ENCODE results near the gene EPHB1.
"Not testable (repeated sequence)": the region's sequence is repeated elsewhere in the genome, so short reads cannot be mapped to it uniquely, and the experiment has no call there.

Gene EPHB1

DNA sequence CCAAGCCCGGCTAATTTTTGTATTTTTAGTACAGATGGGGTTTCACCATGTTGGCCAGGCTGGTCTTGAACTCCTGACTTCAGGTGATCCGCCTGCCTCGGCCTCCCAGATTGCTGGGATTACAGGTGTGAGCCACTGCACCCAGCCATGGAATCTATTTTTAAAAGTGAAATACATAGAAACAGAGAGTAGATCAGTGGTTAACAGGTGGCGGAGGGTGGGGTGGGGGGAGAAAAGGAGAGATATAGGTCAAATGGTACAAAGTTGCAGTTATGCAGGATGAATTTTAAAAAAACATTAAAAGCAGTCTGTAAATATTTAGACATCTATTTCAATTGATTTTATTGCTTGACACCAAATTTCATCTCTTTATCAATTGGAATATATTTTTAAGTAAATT is 6.8 kb upstream of the EPHB1 start:
- not testable (repeated sequence) for H3K9ac ChIP-seq (ENCODE audit: low read length); H3K4me3 ChIP-seq (ENCODE audit: low read length); H3K36me3 ChIP-seq (ENCODE audit: control insufficient read depth, low read depth, low read length)

DNA sequence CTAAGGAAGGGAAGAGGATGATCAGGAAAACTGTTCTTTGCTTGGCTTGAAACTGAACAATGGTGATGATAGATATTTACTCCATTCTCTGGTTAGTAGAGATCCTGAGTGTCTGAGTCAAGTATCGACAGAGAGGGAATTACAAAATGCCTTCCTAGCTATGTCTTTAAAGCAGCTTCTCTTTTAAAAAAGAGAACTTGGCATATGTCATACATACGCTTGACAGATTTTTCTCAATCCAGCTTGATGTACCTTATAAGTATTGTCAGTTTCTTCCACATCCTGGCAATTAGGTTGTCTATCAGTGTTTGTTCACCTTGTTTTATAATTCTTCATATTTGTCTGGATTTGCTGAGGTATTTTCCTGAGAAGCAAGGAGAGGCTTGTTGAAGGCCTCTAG is 5.0 kb upstream of the EPHB1 start:
- H3K9ac ChIP-seq (ENCODE audit: low read length) = no peak overlapping the region
- H3K9me3 ChIP-seq (ENCODE audit: control insufficient read depth, low read depth, low read length) = no peaks in the 10 kb centered on the region
- no peak overlapping the region for H3K4me3 ChIP-seq (ENCODE audit: low read length)
- peaks cover 7% of the 10 kb centered on the region for H3K27me3 ChIP-seq (ENCODE audit: control insufficient read depth, insufficient read depth, low read length)
- no peaks in the 10 kb centered on the region for H3K4me1 ChIP-seq (ENCODE audit: control insufficient read depth, low read depth, low read length)
- H3K36me3 ChIP-seq (ENCODE audit: control insufficient read depth, low read depth, low read length) = no peaks in the 10 kb centered on the region
- no peak overlapping the region for H3K27ac ChIP-seq (ENCODE audit: low read length)

More for the DNA sequence above, 6.8 kb upstream of the EPHB1 start:
- H3K27me3 ChIP-seq (ENCODE audit: control insufficient read depth, insufficient read depth, low read length); H3K4me1 ChIP-seq (ENCODE audit: control insufficient read depth, low read depth, low read length); H3K9me3 ChIP-seq (ENCODE audit: control insufficient read depth, low read depth, low read length); H3K27ac ChIP-seq (ENCODE audit: low read length): not testable (repeated sequence)

DNA sequence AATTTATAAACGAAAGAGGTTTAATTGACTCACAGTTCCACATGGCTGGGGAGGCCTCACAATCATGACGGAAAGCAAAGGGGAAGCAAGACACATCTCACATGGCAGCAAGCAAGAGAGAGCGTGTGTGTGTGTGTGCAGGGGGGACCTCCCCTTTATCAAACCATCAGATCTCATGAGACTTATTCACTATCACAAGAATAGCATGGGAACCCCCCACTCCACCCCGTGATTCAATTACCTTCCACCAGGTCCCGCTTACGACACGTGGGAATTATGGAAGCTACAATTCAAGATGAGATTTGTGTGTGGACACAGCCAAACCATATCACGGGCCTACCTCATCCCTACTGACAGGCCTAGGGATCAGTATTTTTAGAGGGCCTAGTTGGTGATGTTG is 3.1 kb upstream of the EPHB1 start:
- Histone ChIP-seq H3K27ac (ENCODE audit: low read length) (no peak overlapping the region), H3K9ac (ENCODE audit: low read length) (no peak overlapping the region), H3K27me3 (ENCODE audit: control insufficient read depth, insufficient read depth, low read length) (peaks cover 25% of the 10 kb centered on the region), H3K4me1 (ENCODE audit: control insufficient read depth, low read depth, low read length) (no peaks in the 10 kb centered on the region), H3K4me3 (ENCODE audit: low read length) (no peak overlapping the region), H3K36me3 (ENCODE audit: control insufficient read depth, low read depth, low read length) (no peaks in the 10 kb centered on the region), H3K9me3 (ENCODE audit: control insufficient read depth, low read depth, low read length) (no peaks in the 10 kb centered on the region)

DNA sequence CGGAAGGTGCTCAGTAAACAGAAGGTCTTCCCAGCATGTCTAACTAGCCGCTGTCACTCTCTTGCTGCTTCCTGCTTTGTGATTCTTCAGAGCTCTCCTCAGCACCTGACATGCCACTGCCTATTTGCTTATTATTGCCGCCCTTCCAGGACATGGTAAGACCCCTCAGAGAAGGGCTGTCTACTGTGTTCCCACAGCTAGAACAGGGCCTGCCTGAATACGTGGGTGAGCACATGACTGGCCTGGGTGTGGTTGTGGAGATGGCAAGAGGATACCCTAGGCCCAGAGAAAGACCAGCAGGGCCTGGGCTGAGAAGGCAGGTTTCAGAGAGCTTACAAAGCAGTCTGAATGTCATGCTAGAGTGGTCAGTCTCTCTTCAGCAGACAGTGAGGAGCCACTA is 2.4 kb upstream of the EPHB1 start:
- Histone ChIP-seq H3K36me3 (ENCODE audit: control insufficient read depth, low read depth, low read length) (no peaks in the 10 kb centered on the region), H3K27me3 (ENCODE audit: control insufficient read depth, insufficient read depth, low read length) (peaks cover 32% of the 10 kb centered on the region), H3K9me3 (ENCODE audit: control insufficient read depth, low read depth, low read length) (no peaks in the 10 kb centered on the region), H3K4me1 (ENCODE audit: control insufficient read depth, low read depth, low read length) (peaks cover 5% of the 10 kb centered on the region), H3K27ac (ENCODE audit: low read length) (no peak overlapping the region), H3K9ac (ENCODE audit: low read length) (no peak overlapping the region), H3K4me3 (ENCODE audit: low read length) (no peak overlapping the region)

DNA sequence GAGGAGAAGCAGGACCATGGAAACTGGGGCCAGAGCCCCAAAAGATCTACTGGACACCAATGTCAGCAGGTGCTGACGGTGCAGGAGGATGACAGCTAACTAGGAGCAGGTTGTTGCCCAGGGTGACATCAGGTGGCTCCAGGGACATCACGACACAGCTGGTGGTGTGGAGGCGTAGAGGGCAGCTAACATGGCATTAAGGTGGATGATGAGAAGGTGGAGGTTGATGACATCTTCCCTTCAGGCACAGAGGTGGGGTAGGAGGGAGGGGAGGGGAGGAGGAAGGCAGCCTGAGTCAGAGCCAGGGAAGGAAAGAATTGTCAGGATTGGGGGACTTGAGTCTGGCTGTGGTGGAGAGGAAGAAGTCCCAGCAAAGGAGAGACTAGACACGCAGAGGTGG is 1.5 kb upstream of the EPHB1 start:
- no peaks in the 10 kb centered on the region for H3K36me3 ChIP-seq (ENCODE audit: control insufficient read depth, low read depth, low read length)
- H3K27ac ChIP-seq (ENCODE audit: low read length) = no peak overlapping the region
- H3K4me3 ChIP-seq (ENCODE audit: low read length) = no peak overlapping the region
- peaks cover 41% of the 10 kb centered on the region for H3K27me3 ChIP-seq (ENCODE audit: control insufficient read depth, insufficient read depth, low read length)
- H3K4me1 ChIP-seq (ENCODE audit: control insufficient read depth, low read depth, low read length) = peaks cover 6% of the 10 kb centered on the region
- no peaks in the 10 kb centered on the region for H3K9me3 ChIP-seq (ENCODE audit: control insufficient read depth, low read depth, low read length)
- no peak overlapping the region for H3K9ac ChIP-seq (ENCODE audit: low read length)

DNA sequence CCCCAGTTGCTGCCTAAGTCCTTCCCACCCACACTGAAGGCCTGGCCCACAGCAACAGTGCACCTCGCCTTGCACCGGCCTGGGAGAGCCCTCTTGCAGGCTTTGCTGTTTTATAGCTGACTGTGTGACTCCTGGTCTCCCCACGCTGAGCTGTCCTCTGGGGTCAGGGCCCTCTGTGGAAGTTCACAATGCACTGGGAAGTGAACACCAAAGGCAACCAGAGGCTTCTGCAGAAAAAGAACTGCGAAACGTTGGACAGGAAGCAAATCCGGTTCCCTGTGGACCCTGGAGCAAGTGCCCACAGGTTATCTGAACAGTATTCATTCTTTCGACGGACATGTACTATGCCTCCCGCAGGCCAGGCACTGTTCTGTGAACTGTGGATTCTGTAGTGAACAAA is 737 bp upstream of the EPHB1 start:
- no peaks in the 10 kb centered on the region for H3K9me3 ChIP-seq (ENCODE audit: control insufficient read depth, low read depth, low read length)
- H3K4me3 ChIP-seq (ENCODE audit: low read length) = no peak overlapping the region
- peaks cover 46% of the 10 kb centered on the region for H3K27me3 ChIP-seq (ENCODE audit: control insufficient read depth, insufficient read depth, low read length)
- H3K4me1 ChIP-seq (ENCODE audit: control insufficient read depth, low read depth, low read length) = peaks cover 6% of the 10 kb centered on the region
- H3K27ac ChIP-seq (ENCODE audit: low read length) = no peak overlapping the region
- H3K36me3 ChIP-seq (ENCODE audit: control insufficient read depth, low read depth, low read length) = no peaks in the 10 kb centered on the region
- no peak overlapping the region for H3K9ac ChIP-seq (ENCODE audit: low read length)

DNA sequence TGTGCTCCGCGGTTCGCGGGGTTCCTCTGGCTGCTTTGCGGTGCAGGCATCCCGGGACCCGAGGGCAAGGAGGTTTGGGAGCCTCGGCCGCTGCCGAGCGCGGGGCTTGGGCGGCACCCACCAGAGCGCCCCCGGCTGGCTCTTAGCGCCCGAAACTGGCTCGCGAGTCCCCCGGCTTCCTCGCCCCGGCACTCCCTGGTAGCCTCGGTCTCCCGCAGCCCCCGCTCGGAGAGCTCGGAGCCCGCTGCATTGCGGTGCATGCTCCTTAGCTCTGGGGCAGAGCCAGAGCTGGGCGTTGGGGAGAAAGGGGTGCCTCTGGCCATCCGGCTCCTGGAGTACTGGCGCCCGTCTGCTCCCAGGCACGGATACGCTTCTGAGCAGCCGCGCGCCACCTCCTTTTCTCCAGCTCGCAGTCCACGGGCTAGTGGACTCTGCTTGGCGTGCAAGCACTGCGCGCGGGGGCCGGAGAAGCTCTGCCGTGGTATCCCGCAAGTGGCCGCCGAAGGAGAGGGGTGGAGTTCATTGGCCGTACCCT is 753 bp downstream of the EPHB1 start:
- H3K4me3 ChIP-seq (ENCODE audit: low read length) = peak overlapping the region; percentile 77
- no peaks in the 10 kb centered on the region for H3K9me3 ChIP-seq (ENCODE audit: control insufficient read depth, low read depth, low read length)
- no peak overlapping the region for H3K27ac ChIP-seq (ENCODE audit: low read length)
- peak overlapping the region; percentile 37 for H3K9ac ChIP-seq (ENCODE audit: low read length)
- peaks cover 6% of the 10 kb centered on the region for H3K4me1 ChIP-seq (ENCODE audit: control insufficient read depth, low read depth, low read length)
- no peaks in the 10 kb centered on the region for H3K36me3 ChIP-seq (ENCODE audit: control insufficient read depth, low read depth, low read length)
- H3K27me3 ChIP-seq (ENCODE audit: control insufficient read depth, insufficient read depth, low read length) = peaks cover 50% of the 10 kb centered on the region

DNA sequence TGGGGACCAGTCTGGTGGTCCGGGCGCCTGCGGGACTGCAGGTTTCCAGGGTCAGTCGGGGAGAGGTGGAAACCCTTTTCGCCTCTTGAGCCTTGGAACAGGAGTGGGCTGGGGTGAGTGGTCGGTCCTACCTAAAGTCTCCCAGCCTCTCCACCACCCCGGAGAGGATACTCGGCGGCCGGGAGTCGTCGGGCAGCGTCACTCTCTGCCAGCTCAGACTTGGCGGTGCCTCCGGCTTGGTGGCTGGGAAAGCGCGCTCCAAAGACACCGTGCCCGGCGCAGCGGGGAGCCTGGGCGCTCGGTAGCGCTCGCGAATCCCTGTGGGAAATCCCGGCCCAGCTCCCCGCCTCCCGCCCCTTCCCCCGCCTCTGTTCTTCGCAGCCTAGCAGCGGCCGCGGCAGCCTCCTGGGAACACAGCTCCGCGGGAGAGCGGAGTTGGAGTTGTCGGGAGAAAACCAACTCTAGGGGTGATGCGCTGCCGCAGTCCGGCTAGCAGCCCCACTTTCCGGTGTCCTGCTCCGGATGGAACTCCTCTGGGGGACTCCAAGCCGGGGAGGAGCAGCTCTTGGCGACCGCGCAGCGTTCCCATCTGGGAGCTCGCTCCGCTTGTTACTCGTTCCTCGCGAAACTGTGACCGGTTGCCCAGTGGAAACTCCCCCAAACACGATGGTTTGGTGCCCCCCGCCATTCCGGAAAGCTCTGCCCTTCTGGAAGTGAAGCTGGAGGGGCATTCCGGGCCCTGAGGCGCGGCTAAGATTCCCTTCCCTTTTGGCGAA is 1.4 kb downstream of the EPHB1 start:
- Histone ChIP-seq H3K9ac (ENCODE audit: low read length) (peak overlapping the region; percentile 37), H3K36me3 (ENCODE audit: control insufficient read depth, low read depth, low read length) (no peaks in the 10 kb centered on the region), H3K27me3 (ENCODE audit: control insufficient read depth, insufficient read depth, low read length) (peaks cover 50% of the 10 kb centered on the region), H3K9me3 (ENCODE audit: control insufficient read depth, low read depth, low read length) (no peaks in the 10 kb centered on the region), H3K27ac (ENCODE audit: low read length) (no peak overlapping the region), H3K4me3 (ENCODE audit: low read length) (peak overlapping the region; percentile 77), H3K4me1 (ENCODE audit: control insufficient read depth, low read depth, low read length) (peaks cover 6% of the 10 kb centered on the region)

DNA sequence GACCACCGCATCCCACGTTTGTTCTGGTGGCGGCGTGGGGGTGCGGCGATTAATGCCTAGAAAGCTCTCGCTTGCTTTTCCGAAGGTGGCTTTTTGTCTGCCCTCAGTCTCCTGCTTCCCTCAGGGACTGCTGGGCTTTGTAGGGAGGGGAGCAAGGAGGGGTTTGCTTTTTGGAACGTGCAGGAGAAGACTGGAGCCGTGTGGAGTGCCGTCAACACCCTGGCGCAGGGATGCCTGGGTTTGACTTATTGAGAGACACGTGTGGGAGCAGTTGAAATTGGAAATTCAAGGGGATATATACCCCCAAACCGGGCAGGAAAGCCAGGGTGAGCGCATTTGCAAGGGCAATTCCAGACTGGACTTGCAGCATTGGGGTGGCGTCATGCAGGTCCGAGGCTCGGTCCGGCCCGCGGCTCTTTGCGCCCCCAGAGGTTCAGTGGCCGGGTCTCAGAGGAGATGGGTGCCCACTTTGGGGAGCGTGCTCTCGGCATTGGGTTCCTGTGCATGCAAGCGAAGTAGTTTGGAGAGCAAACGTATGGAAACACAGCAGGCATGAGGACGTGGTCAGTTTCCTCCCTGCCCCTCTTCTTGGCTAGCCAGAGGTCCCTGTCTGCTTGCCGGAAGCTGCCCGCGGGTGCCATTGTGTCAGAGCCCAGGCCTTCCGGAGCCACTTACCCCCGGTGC is 2.1 kb downstream of the EPHB1 start:
- Histone ChIP-seq H3K4me1 (ENCODE audit: control insufficient read depth, low read depth, low read length) (peaks cover 6% of the 10 kb centered on the region), H3K27me3 (ENCODE audit: control insufficient read depth, insufficient read depth, low read length) (peaks cover 50% of the 10 kb centered on the region), H3K4me3 (ENCODE audit: low read length) (peak overlapping the region; percentile 77), H3K36me3 (ENCODE audit: control insufficient read depth, low read depth, low read length) (no peaks in the 10 kb centered on the region), H3K9ac (ENCODE audit: low read length) (no peak overlapping the region), H3K9me3 (ENCODE audit: control insufficient read depth, low read depth, low read length) (no peaks in the 10 kb centered on the region), H3K27ac (ENCODE audit: low read length) (no peak overlapping the region)

DNA sequence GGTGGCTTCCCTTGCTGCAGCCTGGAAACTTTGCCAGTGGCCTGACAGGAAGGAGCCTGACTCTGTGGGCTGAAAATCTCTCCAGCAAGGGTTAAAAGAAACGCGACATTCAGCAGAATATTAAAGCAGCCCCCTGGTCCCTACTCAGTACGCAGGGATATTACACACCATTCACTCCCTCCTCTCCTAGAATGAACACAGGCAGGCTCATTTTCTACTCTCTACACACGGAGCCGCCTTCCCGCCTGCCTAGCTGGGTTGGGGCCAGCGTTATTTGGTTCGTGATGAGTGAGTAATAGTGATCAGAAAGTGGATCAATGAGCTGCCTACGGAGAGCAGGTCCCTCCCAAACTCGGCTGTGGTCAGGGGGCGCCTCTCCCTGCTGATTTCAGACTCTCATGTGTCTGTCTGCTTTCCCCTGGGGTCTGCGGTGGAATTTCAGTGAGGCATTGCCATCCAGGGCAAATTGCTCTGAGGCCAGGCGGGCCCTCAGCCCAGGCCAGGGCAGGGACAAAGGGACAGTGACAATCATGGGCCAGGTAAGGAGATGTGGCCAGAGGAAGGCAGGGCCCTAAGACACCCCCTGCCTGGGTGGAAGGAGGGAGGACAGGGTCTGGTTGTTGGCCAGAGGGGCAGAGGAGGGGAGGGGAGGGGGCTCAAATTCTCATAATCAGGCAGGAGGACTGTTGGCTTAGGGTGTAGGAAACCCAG is 2.8 kb downstream of the EPHB1 start:
- Histone ChIP-seq H3K27ac (ENCODE audit: low read length) (no peak overlapping the region), H3K9ac (ENCODE audit: low read length) (no peak overlapping the region), H3K4me3 (ENCODE audit: low read length) (peak overlapping the region; percentile 77), H3K27me3 (ENCODE audit: control insufficient read depth, insufficient read depth, low read length) (peaks cover 50% of the 10 kb centered on the region), H3K36me3 (ENCODE audit: control insufficient read depth, low read depth, low read length) (no peaks in the 10 kb centered on the region), H3K9me3 (ENCODE audit: control insufficient read depth, low read depth, low read length) (no peaks in the 10 kb centered on the region), H3K4me1 (ENCODE audit: control insufficient read depth, low read depth, low read length) (peaks cover 6% of the 10 kb centered on the region)

DNA sequence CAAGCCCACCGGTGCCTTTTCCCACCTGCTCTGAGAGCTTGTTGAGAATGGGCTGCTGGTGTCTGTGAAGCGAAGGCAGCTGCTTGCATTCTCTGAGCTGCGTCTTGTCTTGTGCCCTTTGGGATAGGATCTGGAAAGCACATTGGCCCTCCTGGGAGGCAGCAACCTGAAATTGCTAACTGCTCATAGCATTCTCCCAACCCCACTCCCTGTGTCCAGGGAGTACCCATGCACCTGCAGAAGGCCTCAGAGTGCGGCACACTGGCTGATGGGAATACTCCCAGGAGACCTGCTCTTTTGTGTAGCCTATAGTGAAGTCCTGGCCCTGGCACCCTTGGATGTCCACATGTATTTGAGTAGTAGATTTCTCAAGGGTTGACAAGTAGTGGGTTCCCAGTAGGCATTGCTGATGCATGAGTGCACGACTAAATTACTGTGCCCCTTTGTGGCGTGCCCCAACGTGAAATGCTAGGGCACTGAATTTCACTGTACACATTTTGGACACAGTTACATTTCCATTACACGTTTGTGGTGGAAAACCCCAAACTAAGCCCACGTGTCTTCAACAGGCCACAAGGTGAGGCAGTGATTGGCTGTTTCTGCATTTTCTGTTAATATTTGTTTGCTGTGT is 3.7 kb downstream of the EPHB1 start:
- H3K27ac ChIP-seq (ENCODE audit: low read length) = no peak overlapping the region
- peaks cover 6% of the 10 kb centered on the region for H3K4me1 ChIP-seq (ENCODE audit: control insufficient read depth, low read depth, low read length)
- H3K9me3 ChIP-seq (ENCODE audit: control insufficient read depth, low read depth, low read length) = no peaks in the 10 kb centered on the region
- H3K9ac ChIP-seq (ENCODE audit: low read length) = no peak overlapping the region
- no peak overlapping the region for H3K4me3 ChIP-seq (ENCODE audit: low read length)
- no peaks in the 10 kb centered on the region for H3K36me3 ChIP-seq (ENCODE audit: control insufficient read depth, low read depth, low read length)
- H3K27me3 ChIP-seq (ENCODE audit: control insufficient read depth, insufficient read depth, low read length) = peaks cover 46% of the 10 kb centered on the region
